B cell (primary cell): ENCODE results near the gene GBE1. TPM values are rescaled to one million over a fixed set of nuclear protein-coding genes. Genes with fewer than 3 reads are reported as not detected.

ENCODE experiments used
- ATAC-seq: fragments of 200-7000 bp; cut with Tn5 transposase; one replicate; pipeline ENCODE4 v1.10.0; 2021; ENCODE audit warnings: low read depth, mild to moderate bottlenecking, moderate number of reproducible peaks, moderate library complexity
- CTCF ChIA-PET: fragments of 350-600 bp; sonication (Branson Sonifier 250); formaldehyde crosslinking; loops from one replicate; lab custom pipeline; 2021; ENCODE audit warnings: antibody characterized with exemption, inconsistent platforms; lab: Charles Lee
- POLR2A ChIA-PET: fragments of 350-600 bp; sonication (Branson Sonifier 250); formaldehyde crosslinking; loops from one replicate; lab custom pipeline; 2021; ENCODE audit warnings: antibody characterized with exemption; lab: Charles Lee
- DNase-seq: peaks from one replicate; pipeline ENCODE4 v3.0.0; 2013
- H2AFZ ChIP-seq: 2 replicates; pipeline ENCODE4 v1.6.1; 2012; ENCODE audit warnings: mild to moderate bottlenecking, low read depth, low read length; ENCODE audit not compliant: insufficient read depth, poor library complexity, severe bottlenecking
- H3K27ac ChIP-seq, 2 donors: 1 replicate in 1 of 2; 2 replicates in 1 of 2; pipeline ENCODE4 v1.5.1; 2012 to 2013; ENCODE audit warnings: low read length in 2 of 2, mild to moderate bottlenecking in 2 of 2, moderate library complexity in 1 of 2
- H3K27me3 ChIP-seq, 4 experiments: fragments of 200-600 bp in 1 of 4; sonication (generic) in 1 of 4; replicated peaks in 1 of 4; 1 replicate in 2 of 4; 2 replicates in 2 of 4; pipeline versions ENCODE4 v1.6.1 to v1.7.0; 2013 to 2016; ENCODE audit warnings: low read length in 3 of 4, mild to moderate bottlenecking in 2 of 4, mixed read lengths in 1 of 4, moderate library complexity in 1 of 4; ENCODE audit not compliant: insufficient read depth in 4 of 4, control insufficient read depth in 3 of 4; ENCODE audit errors: control extremely low read depth in 1 of 4
- H3K36me3 ChIP-seq, 2 experiments: replicated peaks in 1 of 2; 1 replicate in 1 of 2; 2 replicates in 1 of 2; pipeline versions ENCODE4 v1.6.1 to v1.7.1; 2013; ENCODE audit warnings: low read length in 1 of 2; ENCODE audit not compliant: insufficient read depth in 2 of 2, control insufficient read depth in 1 of 2; ENCODE audit errors: control extremely low read depth in 1 of 2, extremely low read depth in 1 of 2
- H3K4me1 ChIP-seq, 2 donors: fragments of 200-600 bp in 1 of 2; sonication (generic) in 1 of 2; 1 replicate in 1 of 2; 2 replicates in 1 of 2; pipeline versions ENCODE4 v1.5.1 to v1.6.1; 2013 to 2017; ENCODE audit warnings: low read length in 2 of 2; ENCODE audit not compliant: control insufficient read depth in 2 of 2, insufficient read depth in 2 of 2
- H3K4me2 ChIP-seq: replicated peaks from 2 replicates; pipeline ENCODE3; 2012; ENCODE audit warnings: mild to moderate bottlenecking, low read depth, low read length; ENCODE audit not compliant: poor library complexity, severe bottlenecking
- H3K4me3 ChIP-seq, 5 experiments: fragments of 200-600 bp in 1 of 5; sonication (generic) in 1 of 5; 1 replicate in 3 of 5; 2 replicates in 2 of 5; pipeline versions ENCODE4 v1.5.1 to v1.7.0; 2011 to 2016; ENCODE audit warnings: low read length in 4 of 5, mild to moderate bottlenecking in 4 of 5, low read depth in 2 of 5, control low read depth in 1 of 5, moderate library complexity in 1 of 5; ENCODE audit not compliant: insufficient read depth in 1 of 5; ENCODE audit errors: control extremely low read depth in 1 of 5, extremely low read depth in 1 of 5
- H3K79me2 ChIP-seq: fragments of 200-600 bp; sonication (generic); one replicate; pipeline ENCODE4 v1.6.0; 2016; ENCODE audit warnings: low read length; ENCODE audit not compliant: control insufficient read depth, insufficient read depth
- H3K9ac ChIP-seq: fragments of 200-600 bp; sonication (generic); 2 replicates; pipeline ENCODE4 v1.6.1; 2017; ENCODE audit warnings: mild to moderate bottlenecking, low read length, moderate library complexity
- H3K9me3 ChIP-seq, 3 donors: one replicate each; pipeline versions ENCODE4 v1.6.1 to v1.7.1; 2013; ENCODE audit warnings: low read length in 2 of 3; ENCODE audit not compliant: control insufficient read depth in 2 of 3, insufficient read depth in 1 of 3; ENCODE audit errors: control extremely low read depth in 1 of 3
- H4K20me1 ChIP-seq: 2 replicates; pipeline ENCODE4 v1.6.0; 2012; ENCODE audit warnings: mild to moderate bottlenecking, low read length; ENCODE audit not compliant: insufficient read depth, control insufficient read depth, poor library complexity, severe bottlenecking
- H3K27ac Mint-ChIP-seq: one replicate; pipeline ENCODE4 v1.8.0; 2021; ENCODE audit warnings: mixed read lengths
- H3K27me3 Mint-ChIP-seq: one replicate; pipeline ENCODE4 v1.8.0; 2021; ENCODE audit warnings: mixed read lengths
- H3K4me1 Mint-ChIP-seq: one replicate; pipeline ENCODE4 v1.8.0; 2021; ENCODE audit warnings: mixed read lengths
- H3K4me3 Mint-ChIP-seq: one replicate; pipeline ENCODE4 v1.8.0; 2021; ENCODE audit warnings: mixed read lengths
- H3K9me3 Mint-ChIP-seq: one replicate; pipeline ENCODE4 v1.8.0; 2022; ENCODE audit warnings: mixed read lengths; ENCODE audit not compliant: insufficient read depth
- EZH2 ChIP-seq: IDR thresholded peaks from 2 replicates; pipeline ENCODE4 v1.6.1; 2012; ENCODE audit warnings: borderline replicate concordance, low read depth, mild to moderate bottlenecking, moderate library complexity, low read length; ENCODE audit not compliant: insufficient read depth, poor library complexity, severe bottlenecking
- WGBS: methylation state at CpG from one replicate; pipeline ENCODE4 v1.1.5; 2013; ENCODE audit warnings: missing lambda C conversion rate; ENCODE audit not compliant: insufficient coverage; 5-methylcytosine and 5-hydroxymethylcytosine counted together
- intact Hi-C: fragments of 100-400 bp; cut with micrococcal nuclease; formaldehyde crosslinking; loops from one replicate; pipeline ENCODE4 v1.10.0; 2022
- polyA plus RNA-seq: library from polyadenylated mRNA; depleted of rRNA; stranded (reverse); fragments of >200 nt; gene quantifications from 2 replicates; pipeline ENCODE4 v1.2.3, GENCODE V29; 2012
- total RNA-seq, 2 donors: library from RNA; stranded (reverse); fragments of 120-200 nt in 1 of 2; gene quantifications; 1 replicate in 1 of 2; 2 replicates in 1 of 2; pipeline versions ENCODE4 v1.2.3 to v1.2.4, GENCODE V29; 2013 to 2022
- TF ChIP-seq, protein P1 (sequence below): fragments of 200-600 bp; IDR thresholded peaks from one replicate; pipeline ENCODE4 v1.8.0; 2022; ENCODE audit warnings: antibody characterized with exemption, mild to moderate bottlenecking

The GBE1 gene
- total and polyA plus RNA-seq, 2 donors (not counting 1 experiment from before 2014, with no cell fraction given), result 3.4 to 20.8 TPM

DNA sequence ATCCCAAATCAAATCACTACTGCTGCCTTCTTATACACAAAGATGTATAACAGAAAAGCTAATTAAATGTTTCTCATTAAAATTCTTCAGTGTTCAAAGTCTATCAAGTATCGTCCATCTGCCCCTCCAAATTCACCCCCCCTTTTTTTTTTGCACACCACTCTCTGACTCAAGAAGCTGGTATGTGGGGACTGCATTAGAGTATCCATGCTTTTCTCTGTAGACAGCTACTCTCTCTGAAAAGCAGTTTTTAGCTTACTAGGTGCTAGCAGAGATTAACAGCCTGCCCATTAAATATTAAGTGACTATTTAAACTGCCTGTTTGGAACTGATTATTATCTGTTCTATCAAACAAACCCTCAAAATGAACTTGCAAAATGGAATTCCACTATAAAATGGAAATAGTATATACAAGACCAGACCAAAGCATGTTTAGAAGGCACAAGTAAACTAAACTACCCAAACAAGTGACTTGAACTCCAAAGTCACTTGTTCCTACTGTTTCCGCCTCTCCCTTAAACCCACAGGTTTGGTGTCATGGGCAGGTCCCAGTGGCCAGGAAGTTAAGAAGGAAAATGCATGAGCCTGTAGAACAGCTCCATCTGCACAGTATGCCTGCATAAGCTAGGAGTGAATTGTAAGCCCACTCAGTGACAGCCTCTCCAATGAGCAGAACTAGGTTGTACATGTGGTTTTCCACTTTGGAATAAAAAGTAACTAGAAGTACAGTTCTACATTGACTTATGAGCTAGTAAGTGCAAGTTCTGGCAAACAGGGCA lies 32.5 kb downstream of the GBE1 start:
- Mint-ChIP-seq H3K9me3 (no peaks in the 10 kb centered on the region), H3K27me3 (no peaks in the 10 kb centered on the region), H3K4me3 (no peak overlapping the region), H3K27ac (no peak overlapping the region), H3K4me1 (peaks cover 15% of the 10 kb centered on the region)
- no peaks in the 10 kb centered on the region for H3K9me3 ChIP-seq
- no peaks in the 10 kb centered on the region for H4K20me1 ChIP-seq
- no peak for DNase-seq
- H3K36me3 ChIP-seq, result no peaks in the 10 kb centered on the region
- H3K27ac ChIP-seq, result no peak overlapping the region
- intact Hi-C loops, result no loop called here
- H3K27me3 ChIP-seq, result no peaks in the 10 kb centered on the region
- WGBS, result no CpG with 5 or more reads among the region's 2 CpGs
- H3K4me3 ChIP-seq, result no peak overlapping the region
- TF ChIP-seq, protein P1, sequence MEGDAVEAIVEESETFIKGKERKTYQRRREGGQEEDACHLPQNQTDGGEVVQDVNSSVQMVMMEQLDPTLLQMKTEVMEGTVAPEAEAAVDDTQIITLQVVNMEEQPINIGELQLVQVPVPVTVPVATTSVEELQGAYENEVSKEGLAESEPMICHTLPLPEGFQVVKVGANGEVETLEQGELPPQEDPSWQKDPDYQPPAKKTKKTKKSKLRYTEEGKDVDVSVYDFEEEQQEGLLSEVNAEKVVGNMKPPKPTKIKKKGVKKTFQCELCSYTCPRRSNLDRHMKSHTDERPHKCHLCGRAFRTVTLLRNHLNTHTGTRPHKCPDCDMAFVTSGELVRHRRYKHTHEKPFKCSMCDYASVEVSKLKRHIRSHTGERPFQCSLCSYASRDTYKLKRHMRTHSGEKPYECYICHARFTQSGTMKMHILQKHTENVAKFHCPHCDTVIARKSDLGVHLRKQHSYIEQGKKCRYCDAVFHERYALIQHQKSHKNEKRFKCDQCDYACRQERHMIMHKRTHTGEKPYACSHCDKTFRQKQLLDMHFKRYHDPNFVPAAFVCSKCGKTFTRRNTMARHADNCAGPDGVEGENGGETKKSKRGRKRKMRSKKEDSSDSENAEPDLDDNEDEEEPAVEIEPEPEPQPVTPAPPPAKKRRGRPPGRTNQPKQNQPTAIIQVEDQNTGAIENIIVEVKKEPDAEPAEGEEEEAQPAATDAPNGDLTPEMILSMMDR, result no peak
- TF ChIP-seq EZH2, result no peak
- H3K4me1 ChIP-seq, result peaks cover 0 to 6% of the 10 kb centered on the region in 2 donors
- CTCF ChIA-PET, result no interaction called here
- H3K79me2 ChIP-seq, result no peaks in the 10 kb centered on the region
- no peak overlapping the region for H3K9ac ChIP-seq
- no peak for ATAC-seq
- H2AFZ ChIP-seq, result no peak overlapping the region
- no peak overlapping the region for H3K4me2 ChIP-seq
- POLR2A ChIA-PET, result no interaction called here

DNA sequence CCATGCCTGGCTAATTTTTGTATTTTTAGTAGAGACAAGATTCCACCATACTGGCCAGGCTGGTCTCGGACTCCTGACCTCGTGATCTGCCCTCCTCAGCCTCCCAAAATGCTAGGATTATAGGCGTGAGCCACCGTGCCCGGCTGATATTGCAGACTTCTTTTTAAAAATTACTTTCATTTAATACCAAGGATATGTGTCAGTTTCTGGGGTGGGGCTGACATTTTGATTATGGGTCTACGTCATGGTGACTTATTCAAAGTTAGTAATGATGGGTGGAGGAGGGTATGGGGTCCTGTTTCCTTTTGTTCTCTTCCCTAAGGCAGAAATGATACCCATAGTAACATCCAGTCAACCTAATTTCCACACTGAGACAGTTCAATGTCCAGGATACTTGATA lies 34.7 kb downstream of the GBE1 start:
- TF ChIP-seq, protein P1, result no peak
- no peak for TF ChIP-seq EZH2
- Mint-ChIP-seq H3K4me3 (no peak overlapping the region), H3K27ac (no peak overlapping the region), H3K27me3 (no peaks in the 10 kb centered on the region), H3K4me1 (peaks cover 20% of the 10 kb centered on the region), H3K9me3 (no peaks in the 10 kb centered on the region)
- Histone ChIP-seq H3K9ac (no peak overlapping the region), H3K27ac (no peak overlapping the region), H2AFZ (no peak overlapping the region), H4K20me1 (no peaks in the 10 kb centered on the region), H3K4me1 (peaks cover 2 to 9% of the 10 kb centered on the region in 2 donors), H3K36me3 (no peaks in the 10 kb centered on the region), H3K4me2 (no peak overlapping the region), H3K79me2 (no peaks in the 10 kb centered on the region), H3K27me3 (no peaks in the 10 kb centered on the region), H3K9me3 (no peaks in the 10 kb centered on the region), H3K4me3 (no peak overlapping the region)
- intact Hi-C loops, result no loop called here
- POLR2A ChIA-PET, result no interaction called here
- CTCF ChIA-PET, result no interaction called here
- ATAC-seq (no peak), DNase-seq (no peak)
- WGBS, result 100% methylated on average over 2 of the region's 6 CpGs
